Hepatocyte (in vitro differentiated cells): ENCODE results near the gene SNAI1. TPM values are rescaled to one million over a fixed set of nuclear protein-coding genes. Genes with fewer than 3 reads are reported as not detected.

Source experiments
- DNase-seq: peaks from one replicate; pipeline ENCODE4 v3.0.0-alpha.2; 2016; ENCODE audit warnings: low spot score
- H2AFZ ChIP-seq: fragments of 200-600 bp; sonication (generic); 2 replicates; pipeline ENCODE4 v1.6.0; 2016; ENCODE audit warnings: antibody characterized with exemption, mild to moderate bottlenecking
- H3K27ac ChIP-seq: fragments of 200-600 bp; sonication (generic); 2 replicates; pipeline ENCODE4 v1.5.1; 2016; ENCODE audit warnings: mild to moderate bottlenecking
- H3K27me3 ChIP-seq: fragments of 200-600 bp; sonication (generic); 2 replicates; pipeline ENCODE4 v1.6.1; 2016
- H3K36me3 ChIP-seq: fragments of 200-600 bp; sonication (generic); replicated peaks from 2 replicates; pipeline ENCODE4 v1.5.1; 2016; ENCODE audit warnings: low read depth; ENCODE audit not compliant: insufficient read depth
- H3K4me1 ChIP-seq: fragments of 200-600 bp; sonication (generic); 2 replicates; pipeline ENCODE4 v1.5.1; 2016; ENCODE audit warnings: mild to moderate bottlenecking, moderate library complexity; ENCODE audit not compliant: insufficient read depth
- H3K4me2 ChIP-seq: fragments of 200-600 bp; sonication (generic); 2 replicates; pipeline ENCODE4 v1.6.0; 2016
- H3K4me3 ChIP-seq: fragments of 200-600 bp; sonication (generic); 2 replicates; pipeline ENCODE4 v1.5.1; 2016; ENCODE audit warnings: mild to moderate bottlenecking
- H3K79me2 ChIP-seq: fragments of 200-600 bp; sonication (generic); 2 replicates; pipeline ENCODE4 v1.6.0; 2017; ENCODE audit warnings: mild to moderate bottlenecking
- H3K9me2 ChIP-seq: fragments of 200-600 bp; sonication (generic); replicated peaks from 2 replicates; pipeline ENCODE4 v1.6.0; 2017; ENCODE audit warnings: mild to moderate bottlenecking; ENCODE audit not compliant: insufficient read depth
- H3K9me3 ChIP-seq: fragments of 200-600 bp; sonication (generic); 2 replicates; pipeline ENCODE4 v1.5.1; 2016; ENCODE audit warnings: low read depth, mild to moderate bottlenecking
- H4K20me1 ChIP-seq: fragments of 200-600 bp; sonication (generic); 2 replicates; pipeline ENCODE4 v1.6.0; 2016; ENCODE audit warnings: mild to moderate bottlenecking; ENCODE audit not compliant: insufficient read depth, poor library complexity, severe bottlenecking
- EZH2 ChIP-seq: fragments of 200-600 bp; sonication (generic); IDR thresholded peaks from 2 replicates; pipeline ENCODE4 v1.6.1; 2016; ENCODE audit warnings: antibody characterized with exemption, mild to moderate bottlenecking, borderline replicate concordance
- EZH2phosphoT487 ChIP-seq: fragments of 200-600 bp; sonication (generic); IDR thresholded peaks from one replicate; pipeline ENCODE4 v1.6.1; 2018; ENCODE audit warnings: antibody characterized with exemption, mild to moderate bottlenecking, low read depth, moderate library complexity; ENCODE audit not compliant: unreplicated experiment, severe bottlenecking
- WGBS: methylation state at CpG from one replicate; pipeline ENCODE4 v1.1.6; 2016; ENCODE audit warnings: low lambda C conversion rate; ENCODE audit errors: missing lambda C conversion rate; 5-methylcytosine and 5-hydroxymethylcytosine counted together
- polyA plus RNA-seq: library from polyadenylated mRNA; unstranded; fragments of >200 nt; fragmentation: Nextera tagmentation; extraction: Ambion mirVana; gene quantifications from 2 replicates; pipeline ENCODE4 v1.2.1, GENCODE V29; 2016
- total RNA-seq: library from RNA; depleted of rRNA; stranded (reverse); fragments of >200 nt; gene quantifications from 2 replicates; pipeline ENCODE4 v1.2.3, GENCODE V29; 2014
- TF ChIP-seq, protein P1 (sequence below): fragments of 200-600 bp; sonication (generic); IDR thresholded peaks from 2 replicates; pipeline ENCODE4 v1.5.1; 2016; ENCODE audit warnings: antibody characterized with exemption, mild to moderate bottlenecking; ENCODE audit not compliant: poor library complexity

SNAI1 gene
- total and polyA plus RNA-seq, 2 experiments from 2014 or later, result 2.9 to 9.8 TPM

- WGBS, result 46% methylated on average over 10 of the region's 13 CpGs
- peak overlapping the region; percentile 94 for H3K4me2 ChIP-seq
Measured at GRCh38 chr20:49984426-49985153, 1.8 kb downstream of the SNAI1 start.

GRCh38 chr20:49985157-49985556 lies 2.4 kb downstream of the SNAI1 start:
- peak overlapping the region; percentile 94 for H3K4me2 ChIP-seq
- WGBS, result 64% methylated on average over 6 of the region's 6 CpGs
- H3K4me3 ChIP-seq, result peak overlapping the region; percentile 84
- DNase-seq, result no peak
- H3K9me3 ChIP-seq, result no peaks in the 10 kb centered on the region
- H4K20me1 ChIP-seq, result peaks cover 7% of the 10 kb centered on the region
- no peaks in the 10 kb centered on the region for H3K36me3 ChIP-seq
- TF ChIP-seq EZH2phosphoT487, result no peak
- TF ChIP-seq, protein P1, sequence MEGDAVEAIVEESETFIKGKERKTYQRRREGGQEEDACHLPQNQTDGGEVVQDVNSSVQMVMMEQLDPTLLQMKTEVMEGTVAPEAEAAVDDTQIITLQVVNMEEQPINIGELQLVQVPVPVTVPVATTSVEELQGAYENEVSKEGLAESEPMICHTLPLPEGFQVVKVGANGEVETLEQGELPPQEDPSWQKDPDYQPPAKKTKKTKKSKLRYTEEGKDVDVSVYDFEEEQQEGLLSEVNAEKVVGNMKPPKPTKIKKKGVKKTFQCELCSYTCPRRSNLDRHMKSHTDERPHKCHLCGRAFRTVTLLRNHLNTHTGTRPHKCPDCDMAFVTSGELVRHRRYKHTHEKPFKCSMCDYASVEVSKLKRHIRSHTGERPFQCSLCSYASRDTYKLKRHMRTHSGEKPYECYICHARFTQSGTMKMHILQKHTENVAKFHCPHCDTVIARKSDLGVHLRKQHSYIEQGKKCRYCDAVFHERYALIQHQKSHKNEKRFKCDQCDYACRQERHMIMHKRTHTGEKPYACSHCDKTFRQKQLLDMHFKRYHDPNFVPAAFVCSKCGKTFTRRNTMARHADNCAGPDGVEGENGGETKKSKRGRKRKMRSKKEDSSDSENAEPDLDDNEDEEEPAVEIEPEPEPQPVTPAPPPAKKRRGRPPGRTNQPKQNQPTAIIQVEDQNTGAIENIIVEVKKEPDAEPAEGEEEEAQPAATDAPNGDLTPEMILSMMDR, result no peak
- no peak for TF ChIP-seq EZH2
- peaks cover 46% of the 10 kb centered on the region for H3K4me1 ChIP-seq
- H3K79me2 ChIP-seq, result peaks cover 46% of the 10 kb centered on the region
- peak overlapping the region; percentile 61 for H3K27ac ChIP-seq
- no peak overlapping the region for H2AFZ ChIP-seq
- no peaks in the 10 kb centered on the region for H3K27me3 ChIP-seq
- H3K9me2 ChIP-seq, result no peaks in the 10 kb centered on the region

More at GRCh38 chr20:49984426-49985153, 1.8 kb downstream of the SNAI1 start:
- peaks cover 46% of the 10 kb centered on the region for H3K79me2 ChIP-seq
- DNase-seq, result no peak
- H3K4me1 ChIP-seq, result peaks cover 45% of the 10 kb centered on the region
- H3K4me3 ChIP-seq, result peak overlapping the region; percentile 84
- no peaks in the 10 kb centered on the region for H3K27me3 ChIP-seq
- peaks cover 7% of the 10 kb centered on the region for H4K20me1 ChIP-seq
- H3K9me3 ChIP-seq, result no peaks in the 10 kb centered on the region
- H3K27ac ChIP-seq, result peak overlapping the region; percentile 61
- H2AFZ ChIP-seq, result no peak overlapping the region
- no peaks in the 10 kb centered on the region for H3K36me3 ChIP-seq
- TF ChIP-seq EZH2phosphoT487 (no peak), EZH2 (no peak)
- TF ChIP-seq, protein P1, result no peak
- H3K9me2 ChIP-seq, result no peaks in the 10 kb centered on the region

DNA sequence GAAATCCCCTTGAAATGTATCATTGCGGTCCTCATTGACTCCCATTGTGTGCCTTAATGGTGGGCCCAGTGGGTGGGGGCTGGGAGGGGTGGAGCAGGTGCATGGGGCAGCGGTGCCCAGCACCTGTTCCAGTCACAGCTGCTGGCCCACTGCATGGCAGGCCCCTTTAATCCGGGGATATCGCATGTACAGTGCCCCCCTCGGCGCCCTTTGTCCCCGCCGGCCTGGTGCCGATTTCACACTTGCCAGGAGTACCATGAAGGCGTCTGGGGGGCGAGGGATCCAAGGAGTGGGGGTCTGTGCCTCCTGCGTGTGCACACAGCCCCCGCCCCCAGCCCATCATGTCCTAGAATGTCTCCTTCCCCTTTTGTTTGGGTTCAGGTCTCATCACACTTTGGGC lies 2.8 kb downstream of the SNAI1 start:
- DNase-seq, result no peak
- no peaks in the 10 kb centered on the region for H3K9me3 ChIP-seq
- no peak overlapping the region for H2AFZ ChIP-seq
- H3K4me2 ChIP-seq, result peak overlapping the region; percentile 94
- H3K9me2 ChIP-seq, result no peaks in the 10 kb centered on the region
- peaks cover 51% of the 10 kb centered on the region for H3K4me1 ChIP-seq
- TF ChIP-seq EZH2phosphoT487 (no peak), EZH2 (no peak)
- TF ChIP-seq, protein P1, result no peak
- peak overlapping the region; percentile 95 for H3K27ac ChIP-seq
- no peaks in the 10 kb centered on the region for H3K36me3 ChIP-seq
- peak overlapping the region; percentile 84 for H3K4me3 ChIP-seq
- H4K20me1 ChIP-seq, result peaks cover 7% of the 10 kb centered on the region
- H3K27me3 ChIP-seq, result no peaks in the 10 kb centered on the region
- 76% methylated on average over 11 of the region's 13 CpGs for WGBS
- peaks cover 46% of the 10 kb centered on the region for H3K79me2 ChIP-seq
